ENCODE results near the gene MTOR.
"Not testable (repeated sequence)": the region's sequence is repeated elsewhere in the genome, so short reads cannot be mapped to it uniquely, and the experiment has no call there.

Gene MTOR

DNA sequence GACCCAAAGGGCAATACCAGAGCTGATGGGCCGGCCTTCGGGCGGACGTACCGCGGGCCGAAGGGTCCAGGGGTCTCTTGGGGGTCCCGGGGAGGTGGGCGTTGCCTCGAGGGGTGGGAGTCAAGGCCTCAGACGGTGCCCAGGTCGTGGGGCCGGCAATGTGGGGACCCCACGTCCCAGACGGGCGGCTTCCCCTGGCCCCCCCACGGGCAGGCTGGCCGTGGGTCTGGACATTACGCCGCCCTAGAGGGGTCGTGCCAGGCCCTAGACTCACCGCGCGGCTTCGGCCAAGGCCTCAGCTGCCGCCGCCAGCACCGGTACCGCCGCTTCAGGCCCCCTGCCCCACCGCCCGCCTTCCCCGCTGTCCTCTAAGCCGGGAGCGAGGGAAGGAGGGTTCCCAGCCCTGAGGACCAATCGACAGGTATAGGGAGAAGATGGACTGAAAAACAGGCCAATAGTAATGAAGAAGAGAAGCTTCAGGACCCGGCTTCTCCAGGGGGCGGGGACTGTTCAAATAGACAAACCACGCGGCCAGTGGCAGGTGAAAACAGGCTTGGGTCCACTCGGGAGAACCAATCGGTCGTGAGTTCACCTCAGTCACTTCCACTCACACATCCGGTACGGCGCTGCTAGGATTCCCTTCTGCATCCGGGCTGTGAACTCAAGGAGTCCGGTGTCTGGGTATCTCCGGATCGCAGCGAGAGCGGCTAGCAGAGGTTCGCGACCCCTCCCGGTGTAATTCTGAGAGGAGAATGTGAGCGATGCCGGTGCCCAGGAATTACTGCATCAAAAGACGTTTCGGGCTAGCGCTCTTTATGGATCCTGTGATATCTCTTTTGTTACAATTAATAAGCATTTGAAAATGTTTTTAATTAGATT lies at the start of gene MTOR:
Gene MTOR, minus strand, starts transcription at position 381 of the 879 bp plus-strand sequence. CDS start 3,142 bp downstream, outside the sequence.
- DNase-seq (ENCODE audit: low read depth), result peak; percentile 97

DNA sequence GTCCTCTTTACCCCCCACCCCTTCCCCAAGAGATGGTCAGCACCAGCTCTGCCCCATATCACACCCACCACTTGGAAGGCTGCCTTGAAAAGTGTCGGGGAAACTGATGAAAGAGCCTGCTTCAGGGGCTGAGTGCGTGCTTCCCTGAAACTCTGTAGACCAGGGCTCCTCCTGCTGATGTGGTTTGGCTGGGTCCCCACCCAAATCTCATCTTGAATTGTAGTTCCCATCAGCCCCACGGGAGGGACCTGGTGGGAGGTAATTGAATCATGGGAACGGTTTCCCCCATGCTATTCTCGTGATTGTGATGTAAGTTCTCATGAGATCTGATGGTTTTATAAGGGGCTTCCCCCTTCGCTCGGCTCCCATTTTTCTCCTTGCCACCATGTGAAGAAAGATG lies 47.0 kb upstream of the MTOR start:
- no peak for DNase-seq (ENCODE audit: low read depth)

- no peak for DNase-seq (ENCODE audit: low read depth)
These were observed 46.4 kb upstream of the MTOR start for GRCh38 chr1:11308699-11309224.

DNA sequence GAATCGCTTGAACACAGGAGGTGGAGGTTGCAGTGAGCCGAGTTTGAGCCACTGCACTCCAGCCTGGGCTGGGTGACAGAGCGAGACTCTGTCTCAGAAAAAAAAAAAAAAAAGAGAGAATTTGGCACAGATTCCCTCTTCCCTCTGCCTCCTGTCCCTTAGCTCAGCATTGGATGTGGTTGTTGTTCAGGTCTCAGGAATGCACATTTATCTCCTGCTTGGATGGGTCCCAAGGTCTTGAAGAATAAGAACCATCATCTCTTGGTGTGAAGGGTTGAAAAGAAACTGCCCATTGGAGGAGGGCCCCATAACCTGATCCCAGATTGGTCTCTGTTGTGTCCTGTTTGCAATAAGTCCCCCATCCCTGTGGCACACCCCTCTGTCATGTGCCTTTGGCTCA lies 45.5 kb upstream of the MTOR start:
- DNase-seq (ENCODE audit: low read depth), result no peak

GRCh38 chr1:11305516-11305915 lies 43.2 kb upstream of the MTOR start:
- DNase-seq (ENCODE audit: low read depth), result not testable (repeated sequence)

DNA sequence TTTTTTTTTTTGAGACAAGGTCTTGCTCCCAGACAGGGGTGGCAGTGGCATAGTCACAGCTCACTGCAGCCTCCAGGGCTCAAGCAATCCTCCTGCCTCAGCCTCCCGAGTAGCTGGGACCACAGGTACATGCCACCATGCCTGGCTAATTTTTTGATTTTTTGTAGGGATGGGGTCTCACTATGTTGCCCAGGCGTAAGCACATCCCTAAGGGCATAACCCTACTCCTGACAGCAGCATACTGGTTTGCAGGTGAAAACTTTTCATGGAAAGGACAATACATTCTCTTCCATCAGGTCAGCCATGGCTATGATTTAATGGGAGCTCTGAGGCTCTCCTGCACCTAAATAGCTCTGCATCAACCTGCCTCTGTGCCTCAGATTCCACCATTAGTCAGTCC lies 40.0 kb upstream of the MTOR start:
- DNase-seq (ENCODE audit: low read depth), result no peak

DNA sequence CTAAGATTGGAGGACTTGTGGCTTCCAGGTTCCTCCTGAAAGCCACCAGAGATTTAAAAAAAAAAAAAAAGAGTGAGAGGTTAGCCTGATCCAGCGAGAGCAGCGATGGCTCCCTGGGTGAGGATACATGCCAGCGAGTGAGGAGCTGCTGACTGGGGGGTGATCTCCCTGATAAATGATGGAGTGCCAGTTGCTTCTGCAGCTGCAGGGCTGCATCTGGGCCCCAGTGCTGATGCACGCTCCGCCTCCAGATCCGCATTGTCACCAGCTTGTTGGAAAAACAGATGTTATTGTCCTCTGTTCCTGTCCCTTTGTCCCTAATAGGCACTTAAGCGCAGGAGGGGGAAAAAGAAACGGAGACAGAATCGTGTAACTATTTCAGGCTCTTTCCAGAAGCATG lies 39.2 kb upstream of the MTOR start:
- no peak for DNase-seq (ENCODE audit: low read depth)

- no peak for DNase-seq (ENCODE audit: low read depth)
These were observed 36.8 kb upstream of the MTOR start for GRCh38 chr1:11299225-11299574.

DNA sequence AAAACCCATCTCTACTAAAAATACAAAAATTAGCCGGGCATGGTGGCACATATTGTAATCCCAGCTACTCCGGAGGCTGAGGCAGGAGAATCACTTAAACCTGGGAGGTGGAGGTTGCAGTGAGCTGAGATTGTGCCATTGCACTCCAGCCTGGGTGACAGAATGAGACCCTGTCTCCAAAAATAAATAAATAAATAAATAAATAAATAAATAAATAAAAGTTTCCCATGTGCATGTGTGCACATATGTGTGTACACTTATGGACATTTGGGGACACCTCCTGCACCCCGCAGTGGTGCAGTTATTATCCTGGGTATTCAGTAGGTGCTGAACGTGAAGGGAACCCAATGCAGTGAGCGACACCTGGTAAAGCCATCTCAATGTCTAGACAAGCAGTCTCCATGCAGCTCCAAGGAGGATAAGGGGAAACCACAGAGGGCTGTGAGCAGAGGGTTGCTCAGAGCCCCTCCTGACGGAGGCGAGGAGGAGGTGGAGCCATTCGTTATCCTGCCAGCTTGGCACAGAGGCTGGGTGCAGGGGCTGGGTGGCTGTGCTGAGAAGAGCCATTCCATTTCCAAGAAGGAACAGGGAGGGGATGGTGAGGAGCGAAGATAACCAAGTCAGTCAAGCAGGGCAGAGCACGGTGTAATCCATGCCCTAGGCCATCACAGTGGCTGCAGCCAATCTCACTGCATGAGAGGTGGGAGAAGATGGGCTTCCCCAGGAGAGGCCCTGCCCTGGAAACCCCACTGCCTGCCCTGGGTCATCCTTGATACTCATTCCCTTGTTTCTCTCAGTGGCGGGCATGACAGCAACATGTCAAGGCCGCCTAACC lies 36.3 kb upstream of the MTOR start:
- no peak for DNase-seq (ENCODE audit: low read depth)

DNA sequence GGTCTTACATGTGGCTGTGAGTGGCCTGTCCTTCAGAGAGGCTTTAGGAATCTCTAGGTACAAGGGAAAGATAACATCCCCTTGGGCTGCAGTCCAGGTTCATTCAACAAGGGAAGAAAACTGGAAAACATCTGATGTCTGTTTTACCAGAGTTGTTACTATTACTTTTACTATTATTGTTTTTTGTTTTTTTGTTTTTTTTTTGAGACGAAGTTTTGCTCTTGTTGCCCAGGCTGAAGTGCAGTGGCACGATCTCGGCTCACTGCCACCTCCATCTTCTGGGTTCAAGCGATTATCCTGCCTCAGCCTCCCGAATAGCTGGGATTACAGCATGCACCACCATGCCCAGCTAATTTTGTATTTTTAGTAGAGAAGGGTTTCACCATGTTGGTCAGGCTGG lies 35.4 kb upstream of the MTOR start:
- DNase-seq (ENCODE audit: low read depth), result not testable (repeated sequence)

DNA sequence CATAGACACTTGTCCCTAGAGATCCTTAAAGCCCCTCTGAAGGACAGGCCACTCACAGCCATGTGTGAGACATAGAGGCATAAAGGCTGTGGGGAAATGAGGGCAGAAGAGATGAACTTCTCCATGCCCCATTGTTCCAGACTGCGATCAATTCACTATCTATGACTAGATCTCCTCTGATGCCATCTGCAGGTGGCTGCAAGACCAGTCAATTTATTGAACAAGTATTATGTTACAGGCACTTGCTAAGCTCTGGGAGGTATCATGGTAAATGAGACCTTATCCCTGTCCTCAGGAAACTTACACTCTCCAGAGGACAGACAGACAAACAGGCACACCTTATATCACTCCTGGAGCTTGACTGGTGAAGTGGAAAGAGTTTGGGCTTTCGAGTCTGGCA lies 33.6 kb upstream of the MTOR start:
- no peak for DNase-seq (ENCODE audit: low read depth)

- DNase-seq (ENCODE audit: low read depth), result no peak
These were observed 32.6 kb upstream of the MTOR start for GRCh38 chr1:11294951-11295350.

- no peak for DNase-seq (ENCODE audit: low read depth)
These were observed 31.5 kb upstream of the MTOR start for GRCh38 chr1:11293856-11294255.

DNA sequence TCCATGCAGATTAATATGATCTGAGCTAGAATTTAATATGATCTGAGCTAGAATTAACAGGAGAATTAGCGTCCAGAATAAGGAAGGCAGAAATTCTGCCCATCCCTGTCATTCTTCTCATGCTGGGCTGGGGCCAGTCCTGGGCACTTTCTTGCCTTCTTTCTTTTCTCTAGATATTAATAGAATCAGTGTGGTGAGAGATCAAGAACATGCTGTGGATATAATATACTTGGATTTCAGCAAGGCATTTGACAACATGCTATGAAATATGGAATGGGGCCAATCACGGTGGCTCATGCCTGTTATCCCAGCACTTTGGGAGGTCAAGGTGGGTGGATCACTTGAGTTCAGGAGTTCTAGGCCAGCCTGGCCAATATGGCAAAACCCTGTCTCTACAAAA lies 28.7 kb upstream of the MTOR start:
- no peak for DNase-seq (ENCODE audit: low read depth)

- DNase-seq (ENCODE audit: low read depth), result no peak
These were observed 26.7 kb upstream of the MTOR start for GRCh38 chr1:11289064-11289463.

GRCh38 chr1:11286735-11287410 lies 24.5 kb upstream of the MTOR start:
- DNase-seq (ENCODE audit: low read depth), result no peak

DNA sequence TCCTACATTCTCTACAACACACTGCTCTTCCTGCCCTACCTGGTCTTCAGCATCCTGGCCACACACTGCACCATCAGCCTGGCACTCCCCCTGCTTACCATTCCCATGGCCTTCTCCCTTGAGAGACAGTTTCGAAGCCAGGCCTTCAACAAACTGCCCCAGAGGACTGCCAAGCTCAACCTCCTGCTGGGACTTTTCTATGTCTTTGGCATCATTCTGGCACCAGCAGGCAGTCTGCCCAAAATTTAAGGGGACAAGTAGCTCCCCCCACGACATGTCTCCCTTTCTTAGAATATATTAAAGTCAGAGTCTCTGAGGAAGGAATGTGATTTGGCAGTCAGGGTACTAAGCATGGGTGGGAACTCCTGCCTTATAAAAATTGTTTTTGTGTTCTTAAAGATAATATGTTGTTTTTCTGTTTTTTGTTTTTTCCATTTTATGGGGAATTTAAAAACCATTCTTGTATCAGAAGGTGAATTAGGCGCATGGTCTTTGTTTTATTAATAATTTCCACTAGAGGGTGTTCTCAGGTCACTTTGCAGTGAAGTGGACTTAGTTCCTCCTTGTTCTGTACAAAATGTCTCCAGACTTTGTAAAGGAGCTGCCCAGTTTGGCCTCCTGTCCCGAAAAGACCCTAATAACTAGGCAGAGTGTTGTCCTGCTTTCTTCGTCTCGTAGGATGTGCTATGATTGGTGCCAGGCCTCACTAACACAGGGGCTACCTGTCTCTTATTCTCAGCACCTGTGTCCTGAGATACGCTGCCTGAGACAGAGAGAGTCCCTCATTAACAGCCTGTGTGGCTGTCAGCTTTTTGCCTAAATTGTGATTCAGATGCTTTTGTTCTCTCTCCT lies 23.8 kb upstream of the MTOR start:
- DNase-seq (ENCODE audit: low read depth), result no peak

GRCh38 chr1:11284784-11285183 lies 22.4 kb upstream of the MTOR start:
- DNase-seq (ENCODE audit: low read depth), result no peak

DNA sequence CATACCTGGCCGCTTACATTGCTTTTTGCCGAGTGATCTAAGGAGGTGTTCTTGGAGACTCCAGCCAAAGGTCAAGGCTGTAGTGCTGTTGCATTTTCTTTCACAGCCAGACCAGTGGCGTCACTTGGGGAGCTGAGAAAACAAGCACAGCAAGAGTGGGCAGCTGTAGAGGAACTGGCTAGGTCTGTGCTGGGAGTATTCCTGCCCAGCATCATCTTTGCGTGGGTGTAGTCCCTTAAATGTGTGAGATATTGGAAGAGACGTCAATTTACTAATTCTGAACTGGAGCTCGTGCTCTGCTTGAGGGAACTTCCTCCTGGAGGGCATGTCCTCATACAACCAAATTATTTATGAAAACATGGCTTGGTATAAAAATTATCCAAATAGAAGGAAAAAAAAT lies 20.8 kb upstream of the MTOR start:
- no peak for DNase-seq (ENCODE audit: low read depth)

GRCh38 chr1:11281518-11282331 lies 19.4 kb upstream of the MTOR start:
- DNase-seq (ENCODE audit: low read depth), result no peak

Data from activated T-cell treated with anti-CD3 and anti-CD28 coated beads for 24 hours (primary cell).